NB4 (cell line): ENCODE measurements around the gene CUEDC1.

Source experiments
- MYC ChIP-seq: IDR thresholded peaks from 2 replicates; pipeline ENCODE4 v1.6.1; 2011; ENCODE audit warnings: low read depth, low read length
- POLR2A ChIP-seq: IDR thresholded peaks from 2 replicates; pipeline ENCODE4 v1.6.1; 2011; ENCODE audit warnings: mild to moderate bottlenecking; ENCODE audit not compliant: insufficient read length; ENCODE audit errors: extremely low read depth
- TF ChIP-seq, protein P1 (sequence below): IDR thresholded peaks from one replicate; pipeline ENCODE4 v1.5.1; 2012; ENCODE audit warnings: low read depth, low read length
- TF ChIP-seq, protein P2 (sequence below): IDR thresholded peaks from 2 replicates; pipeline ENCODE4 v1.6.1; 2011; ENCODE audit warnings: low read depth, low read length

GRCh38 chr17:58002154-58002948 is 47.1 kb upstream of the CUEDC1 start:
- TF ChIP-seq, protein P1, sequence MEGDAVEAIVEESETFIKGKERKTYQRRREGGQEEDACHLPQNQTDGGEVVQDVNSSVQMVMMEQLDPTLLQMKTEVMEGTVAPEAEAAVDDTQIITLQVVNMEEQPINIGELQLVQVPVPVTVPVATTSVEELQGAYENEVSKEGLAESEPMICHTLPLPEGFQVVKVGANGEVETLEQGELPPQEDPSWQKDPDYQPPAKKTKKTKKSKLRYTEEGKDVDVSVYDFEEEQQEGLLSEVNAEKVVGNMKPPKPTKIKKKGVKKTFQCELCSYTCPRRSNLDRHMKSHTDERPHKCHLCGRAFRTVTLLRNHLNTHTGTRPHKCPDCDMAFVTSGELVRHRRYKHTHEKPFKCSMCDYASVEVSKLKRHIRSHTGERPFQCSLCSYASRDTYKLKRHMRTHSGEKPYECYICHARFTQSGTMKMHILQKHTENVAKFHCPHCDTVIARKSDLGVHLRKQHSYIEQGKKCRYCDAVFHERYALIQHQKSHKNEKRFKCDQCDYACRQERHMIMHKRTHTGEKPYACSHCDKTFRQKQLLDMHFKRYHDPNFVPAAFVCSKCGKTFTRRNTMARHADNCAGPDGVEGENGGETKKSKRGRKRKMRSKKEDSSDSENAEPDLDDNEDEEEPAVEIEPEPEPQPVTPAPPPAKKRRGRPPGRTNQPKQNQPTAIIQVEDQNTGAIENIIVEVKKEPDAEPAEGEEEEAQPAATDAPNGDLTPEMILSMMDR: no peak
- TF ChIP-seq MYC (no peak), POLR2A (no peak)
- TF ChIP-seq, protein P2, sequence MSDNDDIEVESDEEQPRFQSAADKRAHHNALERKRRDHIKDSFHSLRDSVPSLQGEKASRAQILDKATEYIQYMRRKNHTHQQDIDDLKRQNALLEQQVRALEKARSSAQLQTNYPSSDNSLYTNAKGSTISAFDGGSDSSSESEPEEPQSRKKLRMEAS: no peak
